H9 (cell line): Measurements from ENCODE around the gene GATD1. TPM values are rescaled to one million over a fixed set of nuclear protein-coding genes. Genes with fewer than 3 reads are reported as not detected.

Experiments used
- DNase-seq: peaks from one replicate; pipeline ENCODE4 v3.0.0-alpha.2; 2017
- H2AFZ ChIP-seq: one replicate; pipeline ENCODE4 v1.6.1; 2013; ENCODE audit warnings: mild to moderate bottlenecking, low read length, control low read depth, moderate library complexity
- H2AK5ac ChIP-seq: 2 replicates; pipeline ENCODE4 v1.6.1; 2013; ENCODE audit warnings: low read length, control low read depth, mixed read lengths; ENCODE audit not compliant: insufficient read length
- H2BK120ac ChIP-seq: one replicate; pipeline ENCODE4 v1.6.1; 2013; ENCODE audit warnings: low read depth, mild to moderate bottlenecking, low read length, control low read depth, inconsistent platforms; ENCODE audit not compliant: poor library complexity, severe bottlenecking
- H2BK12ac ChIP-seq: 2 replicates; pipeline ENCODE4 v1.6.1; 2013; ENCODE audit warnings: low read length, control low read depth, mixed read lengths, low read depth; ENCODE audit not compliant: insufficient read length
- H2BK15ac ChIP-seq: 2 replicates; pipeline ENCODE4 v1.6.1; 2013; ENCODE audit warnings: low read depth, low read length, control low read depth
- H2BK20ac ChIP-seq: one replicate; pipeline ENCODE4 v1.6.1; 2013; ENCODE audit warnings: low read depth, mild to moderate bottlenecking, low read length, control low read depth, inconsistent platforms; ENCODE audit not compliant: poor library complexity, severe bottlenecking
- H2BK5ac ChIP-seq: 2 replicates; pipeline ENCODE4 v1.6.1; 2013; ENCODE audit warnings: low read length, control low read depth, mixed read lengths; ENCODE audit not compliant: insufficient read length
- H3K14ac ChIP-seq: 2 replicates; pipeline ENCODE4 v1.6.1; 2013; ENCODE audit warnings: low read length, control low read depth; ENCODE audit not compliant: insufficient read depth
- H3K18ac ChIP-seq: 2 replicates; pipeline ENCODE4 v1.6.1; 2013; ENCODE audit warnings: low read depth, mild to moderate bottlenecking, mixed read lengths, low read length, control low read depth; ENCODE audit not compliant: insufficient read length
- H3K23ac ChIP-seq: 2 replicates; pipeline ENCODE4 v1.6.1; 2013; ENCODE audit warnings: low read length, control low read depth, mixed read lengths, low read depth; ENCODE audit not compliant: insufficient read length
- H3K23me2 ChIP-seq: 2 replicates; pipeline ENCODE4 v1.6.1; 2013; ENCODE audit warnings: low read depth, mild to moderate bottlenecking, mixed read lengths, low read length, control low read depth; ENCODE audit not compliant: insufficient read length, poor library complexity, severe bottlenecking
- H3K27ac ChIP-seq: 2 replicates; pipeline ENCODE4 v1.5.1; 2013; ENCODE audit warnings: low read length, control low read depth, mixed read lengths, low read depth; ENCODE audit not compliant: insufficient read length
- H3K27me3 ChIP-seq: 2 replicates; pipeline ENCODE4 v1.6.1; 2013; ENCODE audit warnings: low read length, control low read depth, inconsistent platforms; ENCODE audit not compliant: insufficient read depth
- H3K4ac ChIP-seq: 2 replicates; pipeline ENCODE4 v1.6.1; 2013; ENCODE audit warnings: low read depth, mild to moderate bottlenecking, control low read depth, inconsistent platforms, low read length, moderate library complexity
- H3K4me1 ChIP-seq: 2 replicates; pipeline ENCODE4 v1.6.1; 2013; ENCODE audit warnings: low read length, control low read depth, inconsistent platforms; ENCODE audit not compliant: insufficient read depth
- H3K4me2 ChIP-seq: 2 replicates; pipeline ENCODE4 v1.6.1; 2013; ENCODE audit warnings: low read length, control low read depth, mixed read lengths; ENCODE audit not compliant: insufficient read length, insufficient read depth
- H3K56ac ChIP-seq: 2 replicates; pipeline ENCODE4 v1.6.1; 2013; ENCODE audit warnings: low read depth, mild to moderate bottlenecking, mixed read lengths, low read length, control low read depth; ENCODE audit not compliant: insufficient read length
- H3K79me1 ChIP-seq: 2 replicates; pipeline ENCODE4 v1.6.1; 2013; ENCODE audit warnings: low read depth, mild to moderate bottlenecking, moderate library complexity, low read length, control low read depth, inconsistent platforms; ENCODE audit not compliant: insufficient read depth, poor library complexity, severe bottlenecking
- H3K79me2 ChIP-seq: 2 replicates; pipeline ENCODE4 v1.6.1; 2013; ENCODE audit warnings: low read length, control low read depth, inconsistent platforms; ENCODE audit not compliant: insufficient read depth
- H3K9ac ChIP-seq: 2 replicates; pipeline ENCODE4 v1.6.1; 2013; ENCODE audit warnings: low read length, control low read depth, mixed read lengths; ENCODE audit not compliant: insufficient read length; ENCODE audit errors: extremely low read depth
- H3K9me3 ChIP-seq: one replicate; pipeline ENCODE4 v1.6.1; 2013; ENCODE audit warnings: low read depth, low read length, inconsistent platforms; ENCODE audit not compliant: control insufficient read depth
- H3T11ph ChIP-seq: one replicate; pipeline ENCODE4 v1.6.1; 2013; ENCODE audit warnings: mild to moderate bottlenecking, low read length, control low read depth, inconsistent platforms
- H4K20me1 ChIP-seq: one replicate; pipeline ENCODE4 v1.6.1; 2013; ENCODE audit not compliant: control insufficient read depth, insufficient read length, insufficient read depth
- H4K5ac ChIP-seq: 2 replicates; pipeline ENCODE4 v1.6.1; 2013; ENCODE audit warnings: low read depth, mild to moderate bottlenecking, mixed read lengths, low read length, control low read depth; ENCODE audit not compliant: insufficient read length
- H4K8ac ChIP-seq: replicated peaks from 2 replicates; pipeline ENCODE4 v1.6.1; 2013; ENCODE audit warnings: low read length, control low read depth, mixed read lengths, low read depth; ENCODE audit not compliant: insufficient read length
- H4K91ac ChIP-seq: 2 replicates; pipeline ENCODE4 v1.6.1; 2013; ENCODE audit warnings: low read depth, mild to moderate bottlenecking, moderate library complexity, mixed read lengths, low read length, control low read depth; ENCODE audit not compliant: insufficient read length
- H3K27ac Mint-ChIP-seq, 3 experiments: 2 replicates in 2 of 3; 3 replicates in 1 of 3; pipeline ENCODE4 v1.8.0; 2020 to 2021; ENCODE audit warnings: mixed read lengths in 3 of 3, mild to moderate bottlenecking in 1 of 3, moderate library complexity in 1 of 3
- H3K27me3 Mint-ChIP-seq: 2 replicates; pipeline ENCODE4 v1.8.0; 2021; ENCODE audit warnings: low read depth, mild to moderate bottlenecking, moderate library complexity, mixed read lengths
- H3K36me3 Mint-ChIP-seq, 3 experiments: 2 replicates in 2 of 3; 3 replicates in 1 of 3; pipeline ENCODE4 v1.8.0; 2020 to 2021; ENCODE audit warnings: low read depth in 3 of 3, mixed read lengths in 3 of 3; ENCODE audit not compliant: insufficient read depth in 1 of 3
- H3K4me1 Mint-ChIP-seq, 2 experiments: 2 replicates each; pipeline ENCODE4 v1.8.0; 2020; ENCODE audit warnings: mixed read lengths in 2 of 2
- H3K4me3 Mint-ChIP-seq, 2 experiments: 2 replicates in 1 of 2; 3 replicates in 1 of 2; pipeline ENCODE4 v1.8.0; 2020 to 2021; ENCODE audit warnings: mild to moderate bottlenecking in 2 of 2, mixed read lengths in 2 of 2, moderate library complexity in 1 of 2
- H3K9me3 Mint-ChIP-seq, 2 experiments: 2 replicates in 1 of 2; 3 replicates in 1 of 2; pipeline ENCODE4 v1.8.0; 2020; ENCODE audit warnings: mild to moderate bottlenecking in 2 of 2, mixed read lengths in 2 of 2, moderate library complexity in 1 of 2
- CTCF ChIP-seq: fragments of 200-600 bp; sonication (generic); conservative IDR thresholded peaks from 3 replicates; pipeline ENCODE4 v1.8.0; 2021; ENCODE audit warnings: antibody characterized with exemption, mild to moderate bottlenecking
- WGBS: extraction: QIAGEN DNeasy Blood & Tissue Kit; methylation state at CpG from one replicate; pipeline ENCODE4 v1.1.7; 2013; ENCODE audit warnings: missing lambda C conversion rate, low lambda C conversion rate, mixed read lengths; ENCODE audit not compliant: insufficient read length; ENCODE audit errors: extremely low coverage; 5-methylcytosine and 5-hydroxymethylcytosine counted together
- total RNA-seq: library from RNA; stranded (reverse); gene quantifications from 2 replicates; pipeline ENCODE4 v1.2.1, GENCODE V29; 2021

GATD1 gene
- total RNA-seq, 1 experiment from 2014 or later = 60.0 TPM

- H2BK12ac ChIP-seq = no peak overlapping the region
- H2BK120ac ChIP-seq = no peak overlapping the region
- no peaks in the 10 kb centered on the region for H3K79me2 ChIP-seq
- peaks cover 0 to 16% (median 3%) of the 10 kb centered on the region in 3 experiments; a peak in 2 of 7 replicates for H3K36me3 Mint-ChIP-seq
- H3K9me3 ChIP-seq = no peaks in the 10 kb centered on the region
- H3K4me2 ChIP-seq = no peak overlapping the region
- no peaks in the 10 kb centered on the region for H3K27me3 Mint-ChIP-seq
- H2BK20ac ChIP-seq = no peak overlapping the region
- no peak overlapping the region for H3K18ac ChIP-seq
- H3K9me3 Mint-ChIP-seq = no peaks in the 10 kb centered on the region
- no peak overlapping the region for H3K56ac ChIP-seq
- TF ChIP-seq CTCF = no peak
- no peak overlapping the region for H2BK5ac ChIP-seq
- H4K8ac ChIP-seq = no peak overlapping the region
- no peak overlapping the region for H4K5ac ChIP-seq
- H3K4me1 Mint-ChIP-seq = peaks cover 16 to 36% of the 10 kb centered on the region in 2 experiments
- no peaks in the 10 kb centered on the region for H3K79me1 ChIP-seq
- DNase-seq = no peak
- H3T11ph ChIP-seq = no peak overlapping the region
- H3K23ac ChIP-seq = no peak overlapping the region
- no peak overlapping the region for H3K27ac Mint-ChIP-seq
- H3K23me2 ChIP-seq = peaks cover 12% of the 10 kb centered on the region
- no peak overlapping the region for H3K27ac ChIP-seq
- no peak overlapping the region for H4K91ac ChIP-seq
- H3K9ac ChIP-seq = no peak overlapping the region
- WGBS = no CpG with 5 or more reads among the region's 7 CpGs
- H3K4me1 ChIP-seq = no peaks in the 10 kb centered on the region; the same call in 1 of the 2 replicates
- H2AFZ ChIP-seq = no peak overlapping the region
- no peak overlapping the region for H2BK15ac ChIP-seq
- H3K4me3 Mint-ChIP-seq = no peak overlapping the region
- H3K4ac ChIP-seq = no peak overlapping the region
- H3K27me3 ChIP-seq = no peaks in the 10 kb centered on the region
- no peak overlapping the region for H3K14ac ChIP-seq
- H2AK5ac ChIP-seq = no peak overlapping the region
- peaks cover 2% of the 10 kb centered on the region for H4K20me1 ChIP-seq
Measured at GRCh38 chr11:793556-793955, 16.3 kb upstream of the GATD1 start.
